ENCODE results near the gene BHLHE41. TPM values are rescaled to one million over a fixed set of nuclear protein-coding genes. Genes with fewer than 3 reads are reported as not detected.

Gene BHLHE41
- total RNA-seq, 2 experiments from 2014 or later: not detected

DNA sequence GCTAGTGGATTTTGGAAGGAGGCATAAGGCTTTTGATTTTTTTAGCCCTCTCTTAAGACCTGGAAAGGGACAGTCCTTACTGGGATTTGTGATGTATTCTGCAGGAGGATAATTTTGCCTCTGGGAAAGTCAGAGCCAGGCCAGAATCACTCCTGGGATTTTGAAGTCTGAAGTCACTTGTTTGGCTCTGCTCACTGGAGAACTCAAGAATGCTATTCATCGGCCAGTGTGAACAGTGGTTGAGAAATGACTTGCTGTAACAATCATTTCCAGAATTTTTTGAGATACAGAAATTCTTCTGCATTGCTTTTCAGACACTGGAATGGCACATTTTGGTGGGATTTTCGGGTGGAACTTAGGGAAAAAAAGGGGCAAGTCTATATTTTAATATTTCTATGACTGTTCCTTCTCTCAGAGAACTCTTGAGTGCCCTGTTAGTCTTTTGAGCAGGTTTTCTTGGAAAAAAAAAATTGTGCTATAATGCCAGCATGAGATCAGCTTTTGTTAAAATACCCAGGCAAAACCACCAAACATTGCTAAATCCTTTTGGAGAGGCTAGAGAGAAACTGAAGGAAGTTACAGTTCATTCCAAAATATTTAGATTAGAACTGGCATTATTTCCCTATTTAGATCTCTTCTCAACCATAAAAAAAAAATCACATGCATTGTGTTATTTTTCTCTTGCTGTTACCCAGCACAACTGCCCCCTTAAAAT lies 26.1 kb upstream of the BHLHE41 start:
- no peak overlapping the region for H3K27ac Mint-ChIP-seq
- H3K9me3 Mint-ChIP-seq (ENCODE audit: low read depth): no peaks in the 10 kb centered on the region
- CTCF ChIA-PET: no interaction called here
- no peaks in the 10 kb centered on the region for H3K36me3 Mint-ChIP-seq
- H3K27me3 Mint-ChIP-seq: peaks cover 35% of the 10 kb centered on the region
- DNase-seq (no peak), ATAC-seq (no peak)
- H3K4me1 Mint-ChIP-seq: no peaks in the 10 kb centered on the region
- no peak overlapping the region for H3K4me3 Mint-ChIP-seq

DNA sequence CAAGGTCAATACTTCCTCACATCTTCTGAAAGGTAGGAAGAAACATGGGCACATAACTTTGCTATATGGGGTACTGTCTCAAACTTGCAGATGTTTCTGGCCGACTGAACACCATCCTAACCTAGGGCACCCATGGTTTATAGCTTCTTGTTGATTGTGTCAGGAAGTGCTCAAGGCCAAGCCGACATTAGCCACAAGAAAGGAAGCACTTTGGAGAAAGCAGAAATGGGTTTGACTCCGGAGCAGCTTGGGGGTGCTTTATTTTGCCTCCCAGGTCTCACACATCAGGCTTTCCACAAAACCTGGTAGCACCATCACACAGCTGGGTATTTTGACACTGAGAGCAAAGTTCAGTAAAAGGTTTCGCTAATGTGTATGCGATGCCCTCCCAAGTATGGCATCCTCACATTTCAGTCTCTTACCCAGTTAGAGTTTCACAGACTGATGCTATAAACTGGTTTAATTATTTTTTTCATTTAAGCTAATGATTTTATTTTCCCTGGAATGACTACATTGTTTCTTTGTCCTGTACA lies 25.2 kb upstream of the BHLHE41 start:
- Mint-ChIP-seq H3K4me3 (no peak overlapping the region), H3K9me3 (ENCODE audit: low read depth) (no peaks in the 10 kb centered on the region), H3K4me1 (no peaks in the 10 kb centered on the region), H3K27ac (no peak overlapping the region), H3K36me3 (no peaks in the 10 kb centered on the region), H3K27me3 (peaks cover 33% of the 10 kb centered on the region)
- DNase-seq (no peak), ATAC-seq (no peak)
- CTCF ChIA-PET: no interaction called here

DNA sequence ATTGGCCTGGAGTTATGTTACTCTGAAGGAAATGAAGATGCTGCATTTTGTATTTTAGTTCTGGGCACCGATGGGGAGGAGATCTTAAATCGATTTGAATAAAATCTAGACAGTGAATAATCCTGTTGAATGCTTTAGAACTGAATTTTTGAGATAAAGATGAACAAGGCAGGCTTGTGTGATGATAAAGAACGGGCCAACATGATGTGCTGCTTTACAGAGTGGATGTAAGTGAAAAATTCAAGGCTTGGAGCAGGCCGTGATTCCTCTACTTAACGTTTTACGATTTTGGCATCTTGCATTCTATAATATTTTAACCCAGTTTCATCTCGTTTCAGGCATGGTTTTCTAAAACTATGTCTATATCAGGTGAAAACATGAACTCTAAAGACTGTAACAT lies 23.5 kb upstream of the BHLHE41 start:
- H3K27me3 Mint-ChIP-seq: peaks cover 31% of the 10 kb centered on the region
- H3K36me3 Mint-ChIP-seq: no peaks in the 10 kb centered on the region
- DNase-seq (no peak), ATAC-seq (no peak)
- H3K4me3 Mint-ChIP-seq: no peak overlapping the region
- no peaks in the 10 kb centered on the region for H3K9me3 Mint-ChIP-seq (ENCODE audit: low read depth)
- no peaks in the 10 kb centered on the region for H3K4me1 Mint-ChIP-seq
- no peak overlapping the region for H3K27ac Mint-ChIP-seq
- CTCF ChIA-PET: no interaction called here

DNA sequence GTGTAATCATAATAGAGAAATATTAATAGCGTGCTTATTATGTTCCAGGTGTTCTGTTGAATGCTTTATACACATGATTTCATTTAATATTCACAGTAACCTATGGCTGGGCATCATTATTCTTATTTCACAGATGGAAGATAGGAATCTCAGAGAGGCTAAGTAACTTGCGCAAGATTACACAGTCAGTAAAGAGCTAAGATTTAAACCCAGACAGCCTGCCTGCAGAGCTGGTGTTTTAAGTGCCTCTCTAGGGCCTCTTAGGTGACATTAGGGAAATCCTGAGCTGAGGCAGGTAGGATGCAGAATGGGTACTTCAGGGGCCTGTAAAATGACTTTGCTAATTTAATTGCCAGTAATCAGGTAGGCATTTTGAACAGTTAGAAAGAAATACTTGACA lies 18.5 kb upstream of the BHLHE41 start:
- Mint-ChIP-seq H3K9me3 (ENCODE audit: low read depth) (no peaks in the 10 kb centered on the region), H3K4me1 (no peaks in the 10 kb centered on the region), H3K36me3 (no peaks in the 10 kb centered on the region), H3K4me3 (no peak overlapping the region), H3K27me3 (peaks cover 11% of the 10 kb centered on the region), H3K27ac (no peak overlapping the region)
- ATAC-seq (no peak), DNase-seq (no peak)
- CTCF ChIA-PET: no interaction called here

GRCh38 chr12:26138860-26139259 lies 14.0 kb upstream of the BHLHE41 start:
- Mint-ChIP-seq H3K4me3 (no peak overlapping the region), H3K27ac (no peak overlapping the region), H3K9me3 (ENCODE audit: low read depth) (no peaks in the 10 kb centered on the region), H3K27me3 (peaks cover 18% of the 10 kb centered on the region), H3K4me1 (no peaks in the 10 kb centered on the region), H3K36me3 (no peaks in the 10 kb centered on the region)
- ATAC-seq (no peak), DNase-seq (no peak)
- CTCF ChIA-PET: no interaction called here

- no peaks in the 10 kb centered on the region for H3K36me3 Mint-ChIP-seq
- H3K27ac Mint-ChIP-seq: no peak overlapping the region
- CTCF ChIA-PET: no interaction called here
- H3K27me3 Mint-ChIP-seq: peaks cover 34% of the 10 kb centered on the region
- ATAC-seq (no peak), DNase-seq (no peak)
- H3K4me1 Mint-ChIP-seq: no peaks in the 10 kb centered on the region
- no peaks in the 10 kb centered on the region for H3K9me3 Mint-ChIP-seq (ENCODE audit: low read depth)
- H3K4me3 Mint-ChIP-seq: no peak overlapping the region
Measured at GRCh38 chr12:26136688-26137087, 11.9 kb upstream of the BHLHE41 start.

DNA sequence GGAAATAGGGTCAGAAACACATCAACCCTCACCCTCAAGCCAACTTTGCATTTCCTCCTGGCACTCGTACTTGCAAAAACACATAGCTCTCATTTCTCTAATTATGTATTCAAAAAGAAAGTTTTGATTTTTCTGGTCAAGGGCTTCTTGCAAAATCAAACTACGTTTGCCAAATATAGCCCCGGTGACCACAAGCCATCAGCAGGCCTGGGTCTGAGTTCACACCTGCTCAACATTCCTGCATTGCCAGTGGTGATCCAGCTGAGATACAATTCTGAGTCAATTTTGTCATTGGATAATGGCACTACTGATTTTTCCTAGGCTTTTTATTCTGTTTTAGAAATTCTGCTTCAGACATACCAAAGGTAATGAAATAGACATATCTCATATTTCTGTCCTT lies 10.7 kb upstream of the BHLHE41 start:
- no peak for ATAC-seq
- Mint-ChIP-seq H3K4me1 (no peaks in the 10 kb centered on the region), H3K36me3 (no peaks in the 10 kb centered on the region), H3K27ac (no peak overlapping the region), H3K9me3 (ENCODE audit: low read depth) (no peaks in the 10 kb centered on the region), H3K4me3 (no peak overlapping the region), H3K27me3 (peaks cover 45% of the 10 kb centered on the region)
- no peak for DNase-seq
- CTCF ChIA-PET: no interaction called here

DNA sequence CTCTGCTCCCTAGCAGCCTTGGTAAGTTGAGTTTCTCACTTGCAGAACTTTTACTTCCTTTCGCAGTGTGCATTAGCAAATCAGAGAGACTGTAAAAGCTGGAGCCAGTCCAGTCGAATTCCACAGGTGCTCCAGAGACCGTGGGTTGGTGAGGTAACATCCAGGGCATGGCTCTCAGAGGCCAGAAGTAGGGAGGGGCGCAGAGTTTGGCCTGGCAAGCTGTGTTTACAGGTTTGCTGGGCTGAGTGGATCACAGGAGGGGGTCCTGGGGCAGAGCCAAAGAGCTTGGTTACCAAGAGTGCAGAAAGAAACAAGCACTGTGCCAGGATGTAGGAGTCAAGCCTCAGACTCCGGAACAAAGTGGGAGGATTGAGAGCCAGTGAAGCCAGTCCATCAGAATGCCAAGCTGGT lies 10.2 kb upstream of the BHLHE41 start:
- DNase-seq: no peak
- CTCF ChIA-PET: no interaction called here
- no peaks in the 10 kb centered on the region for H3K4me1 Mint-ChIP-seq
- no peaks in the 10 kb centered on the region for H3K9me3 Mint-ChIP-seq (ENCODE audit: low read depth)
- H3K27ac Mint-ChIP-seq: no peak overlapping the region
- H3K36me3 Mint-ChIP-seq: no peaks in the 10 kb centered on the region
- H3K27me3 Mint-ChIP-seq: peaks cover 49% of the 10 kb centered on the region
- ATAC-seq: no peak
- no peak overlapping the region for H3K4me3 Mint-ChIP-seq

- Mint-ChIP-seq H3K9me3 (ENCODE audit: low read depth) (no peaks in the 10 kb centered on the region), H3K4me1 (no peaks in the 10 kb centered on the region), H3K36me3 (no peaks in the 10 kb centered on the region), H3K4me3 (no peak overlapping the region), H3K27me3 (peaks cover 53% of the 10 kb centered on the region), H3K27ac (no peak overlapping the region)
- CTCF ChIA-PET: no interaction called here
- DNase-seq (no peak), ATAC-seq (no peak)
Measured at GRCh38 chr12:26134540-26134939, 9.7 kb upstream of the BHLHE41 start.

GRCh38 chr12:26133521-26133920 lies 8.7 kb upstream of the BHLHE41 start:
- H3K27ac Mint-ChIP-seq: no peak overlapping the region
- H3K27me3 Mint-ChIP-seq: peaks cover 57% of the 10 kb centered on the region
- no peaks in the 10 kb centered on the region for H3K4me1 Mint-ChIP-seq
- H3K4me3 Mint-ChIP-seq: no peak overlapping the region
- H3K9me3 Mint-ChIP-seq (ENCODE audit: low read depth): no peaks in the 10 kb centered on the region
- H3K36me3 Mint-ChIP-seq: no peaks in the 10 kb centered on the region
- CTCF ChIA-PET: interaction anchor here (0.7 to 1.6 kb wide), 2 partner anchors 15 to 518 kb away, joined by 3 to 7 read pairs; no protein-coding TSS in a partner anchor
- DNase-seq: no peak
- no peak for ATAC-seq

GRCh38 chr12:26132866-26133265 lies 8.0 kb upstream of the BHLHE41 start:
- CTCF ChIA-PET: interaction anchor here (0.7 to 1.6 kb wide), 3 partner anchors 17 to 519 kb away, joined by 3 to 7 read pairs (median 5); no protein-coding TSS in a partner anchor

DNA sequence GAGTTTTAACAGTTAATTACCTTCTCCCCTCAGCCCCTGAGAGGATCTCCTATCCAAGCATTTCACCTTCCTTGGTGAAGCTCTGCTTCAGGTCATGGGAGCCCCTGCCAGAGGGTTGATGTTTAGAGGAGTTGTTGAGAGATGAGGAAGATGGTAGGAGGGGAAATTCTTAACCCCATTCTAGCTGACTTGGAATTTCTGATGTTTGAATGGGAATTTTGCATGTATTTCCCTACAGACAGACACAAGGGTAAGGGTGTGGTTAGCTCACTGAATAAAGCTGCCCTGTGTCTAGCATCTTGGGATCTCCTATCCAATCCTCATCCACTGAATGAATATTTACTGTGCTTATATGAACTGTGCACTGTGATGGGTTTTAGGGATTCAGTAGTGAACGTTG lies 7.1 kb upstream of the BHLHE41 start:
- no peak overlapping the region for H3K4me3 Mint-ChIP-seq
- no peak overlapping the region for H3K27ac Mint-ChIP-seq
- no peaks in the 10 kb centered on the region for H3K4me1 Mint-ChIP-seq
- CTCF ChIA-PET: interaction anchor here (1.4 kb wide), 1 partner anchor 35 kb away, joined by 5 read pairs; no protein-coding TSS in a partner anchor
- H3K36me3 Mint-ChIP-seq: no peaks in the 10 kb centered on the region
- ATAC-seq (no peak), DNase-seq (no peak)
- H3K27me3 Mint-ChIP-seq: peaks cover 73% of the 10 kb centered on the region
- no peaks in the 10 kb centered on the region for H3K9me3 Mint-ChIP-seq (ENCODE audit: low read depth)

More at GRCh38 chr12:26132866-26133265, 8.0 kb upstream of the BHLHE41 start:
- DNase-seq: no peak
- Mint-ChIP-seq H3K27ac (no peak overlapping the region), H3K27me3 (peaks cover 64% of the 10 kb centered on the region), H3K4me3 (no peak overlapping the region), H3K4me1 (no peaks in the 10 kb centered on the region), H3K9me3 (ENCODE audit: low read depth) (no peaks in the 10 kb centered on the region), H3K36me3 (no peaks in the 10 kb centered on the region)
- ATAC-seq: no peak

DNA sequence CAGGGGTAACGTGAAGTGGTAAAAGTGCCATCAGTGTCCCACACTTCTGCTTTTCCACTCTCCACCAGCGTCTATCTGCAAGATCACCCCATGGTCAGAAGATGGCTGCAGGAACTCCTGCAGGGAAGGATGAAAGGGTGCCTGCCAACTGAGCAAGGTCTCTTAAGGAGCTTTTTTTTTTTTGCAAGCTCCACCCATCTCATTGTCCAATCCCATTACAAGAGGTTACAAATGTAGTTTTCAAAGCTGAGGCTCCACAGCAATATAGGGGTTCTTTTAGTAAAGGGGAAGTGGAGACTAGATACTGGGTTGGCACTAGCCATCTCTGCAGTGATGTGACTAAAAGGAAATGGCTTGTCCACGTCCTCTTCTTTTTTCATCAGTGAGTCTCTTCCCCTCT lies 5.9 kb upstream of the BHLHE41 start:
- ATAC-seq: no peak
- Mint-ChIP-seq H3K27ac (no peak overlapping the region), H3K4me3 (no peak overlapping the region), H3K9me3 (ENCODE audit: low read depth) (no peaks in the 10 kb centered on the region), H3K27me3 (peaks cover 82% of the 10 kb centered on the region), H3K36me3 (no peaks in the 10 kb centered on the region), H3K4me1 (peaks cover 6% of the 10 kb centered on the region)
- no peak for DNase-seq
- CTCF ChIA-PET: no interaction called here

DNA sequence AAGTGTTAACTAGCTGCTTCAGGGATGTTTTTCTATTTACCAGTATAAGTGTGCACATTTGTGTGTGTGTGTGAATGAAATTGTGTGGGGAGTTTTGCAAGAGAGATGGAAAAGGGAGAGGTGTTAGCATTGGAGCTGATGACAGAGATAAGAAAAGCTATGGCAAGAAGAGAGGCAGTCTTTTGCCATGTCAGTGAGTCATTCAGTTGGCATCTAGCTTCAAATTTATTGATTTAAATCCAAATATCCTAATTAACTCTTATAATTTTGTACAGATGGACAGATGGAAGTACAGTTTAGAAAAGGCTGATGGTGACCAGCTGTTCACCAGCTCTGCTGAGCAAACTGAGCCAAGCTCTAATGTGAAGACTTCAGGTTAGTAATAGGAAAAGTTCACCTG lies 3.3 kb upstream of the BHLHE41 start:
- Mint-ChIP-seq H3K27me3 (peaks cover 88% of the 10 kb centered on the region), H3K4me1 (peaks cover 24% of the 10 kb centered on the region), H3K9me3 (ENCODE audit: low read depth) (no peaks in the 10 kb centered on the region), H3K36me3 (no peaks in the 10 kb centered on the region), H3K4me3 (no peak overlapping the region), H3K27ac (no peak overlapping the region)
- ATAC-seq (no peak), DNase-seq (no peak)
- CTCF ChIA-PET: no interaction called here
